CD4-positive, alpha-beta T cell (primary cell): Measurements from ENCODE around the gene PRKG1. TPM values are rescaled to one million over a fixed set of nuclear protein-coding genes. Genes with fewer than 3 reads are reported as not detected.
"Not testable (repeated sequence)": the region's sequence is repeated elsewhere in the genome, so short reads cannot be mapped to it uniquely, and the experiment has no call there.

ENCODE experiments used
- ATAC-seq: fragments of 200-7000 bp; cut with Tn5 transposase; one replicate; pipeline ENCODE4 v1.10.0; 2022; ENCODE audit warnings: mild to moderate bottlenecking; ENCODE audit not compliant: poor library complexity
- CTCF ChIA-PET: fragments of 350-600 bp; sonication (Branson Sonifier 250); formaldehyde crosslinking; loops from one replicate; lab custom pipeline; 2021; ENCODE audit warnings: antibody characterized with exemption, inconsistent platforms; lab: Charles Lee
- POLR2A ChIA-PET: fragments of 350-600 bp; sonication (Branson Sonifier 250); formaldehyde crosslinking; loops from one replicate; lab custom pipeline; 2021; ENCODE audit warnings: antibody characterized with exemption, inconsistent platforms; lab: Charles Lee
- DNase-seq, 14 experiments: peaks; one replicate each; pipeline ENCODE4 v3.0.0-alpha.2; 2013 to 2020; ENCODE audit warnings: mixed read lengths in 2 of 14
- H3K27ac ChIP-seq, 2 donors: one replicate each; pipeline versions ENCODE4 v1.5.1 to v1.7.0; 2013; ENCODE audit warnings: low read length in 2 of 2, low read depth in 1 of 2, mild to moderate bottlenecking in 1 of 2
- H3K27me3 ChIP-seq, 2 experiments: 1 replicate in 1 of 2; 2 replicates in 1 of 2; pipeline versions ENCODE4 v1.6.1 to v1.7.0; 2013; ENCODE audit warnings: low read length in 2 of 2, control low read depth in 1 of 2, mild to moderate bottlenecking in 1 of 2, moderate library complexity in 1 of 2; ENCODE audit not compliant: insufficient read depth in 2 of 2, control insufficient read depth in 1 of 2
- H3K36me3 ChIP-seq: one replicate; pipeline ENCODE4 v1.6.1; 2013; ENCODE audit warnings: low read length, control low read depth; ENCODE audit not compliant: insufficient read depth
- H3K4me1 ChIP-seq: one replicate; pipeline ENCODE4 v1.6.1; 2013; ENCODE audit warnings: low read length, control low read depth; ENCODE audit not compliant: insufficient read depth
- H3K4me3 ChIP-seq: one replicate; pipeline ENCODE4 v1.5.1; 2013; ENCODE audit warnings: mild to moderate bottlenecking, low read length, moderate library complexity
- H3K9me3 ChIP-seq, 2 experiments: 1 replicate in 1 of 2; 2 replicates in 1 of 2; pipeline versions ENCODE4 v1.6.1 to v1.7.0; 2013; ENCODE audit warnings: low read length in 2 of 2, mild to moderate bottlenecking in 2 of 2, control low read depth in 1 of 2, moderate library complexity in 1 of 2; ENCODE audit not compliant: control insufficient read depth in 1 of 2, insufficient read depth in 1 of 2
- H3K27ac Mint-ChIP-seq: one replicate; pipeline ENCODE4 v1.8.0; 2020; ENCODE audit warnings: mixed read lengths
- H3K27me3 Mint-ChIP-seq: one replicate; pipeline ENCODE4 v1.8.0; 2021; ENCODE audit warnings: mixed read lengths
- H3K36me3 Mint-ChIP-seq: one replicate; pipeline ENCODE4 v1.8.0; 2021; ENCODE audit warnings: low read depth, mixed read lengths
- H3K4me1 Mint-ChIP-seq: one replicate; pipeline ENCODE4 v1.8.0; 2021; ENCODE audit warnings: low read depth, mixed read lengths
- H3K4me3 Mint-ChIP-seq: one replicate; pipeline ENCODE4 v1.8.0; 2020; ENCODE audit warnings: mild to moderate bottlenecking, mixed read lengths
- H3K9me3 Mint-ChIP-seq: one replicate; pipeline ENCODE4 v1.8.0; 2020; ENCODE audit warnings: mixed read lengths
- intact Hi-C, 2 experiments: fragments of 100-400 bp; cut with DNase I in 1 of 2; cut with micrococcal nuclease in 1 of 2; formaldehyde crosslinking; loops; one replicate each; pipeline versions ENCODE4 v1.15.1 to v1.9.0; 2023 to 2025; cut with DNase I, micrococcal nuclease
- total RNA-seq, 174 experiments: library from RNA in 2 of 174; stranded (reverse) in 2 of 174; gene quantifications; one replicate each; pipeline ENCODE4 v1.2.3 and lab custom pipeline; 2021 to 2026
- TF ChIP-seq, protein P1 (sequence below): fragments of 200-600 bp; IDR thresholded peaks from one replicate; pipeline ENCODE4 v1.8.0; 2022; ENCODE audit warnings: antibody characterized with exemption, mild to moderate bottlenecking

The PRKG1 gene
- total RNA-seq, 2 experiments from 2014 or later: 0.31 TPM; not detected in 1

DNA sequence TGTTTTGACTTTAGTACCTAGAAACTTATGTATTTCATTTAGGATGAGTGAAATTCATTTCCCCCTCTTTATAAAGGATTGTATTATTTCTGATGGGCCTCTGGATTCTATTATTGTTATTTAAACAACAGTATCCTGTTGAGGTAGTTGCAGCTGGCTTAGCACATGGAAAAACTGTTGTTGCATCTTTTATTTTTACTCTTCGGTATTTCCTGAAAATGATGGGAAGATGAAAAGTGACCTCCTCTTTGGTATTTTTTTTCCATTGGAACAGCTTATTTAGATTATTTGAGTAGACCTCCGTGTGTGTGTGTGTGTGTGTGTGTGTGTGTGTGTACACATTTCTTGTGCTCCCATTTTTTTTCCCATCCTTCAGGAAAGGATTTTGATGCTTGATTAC, 129.8 kb downstream of the PRKG1 start:
- TF ChIP-seq, protein P1, sequence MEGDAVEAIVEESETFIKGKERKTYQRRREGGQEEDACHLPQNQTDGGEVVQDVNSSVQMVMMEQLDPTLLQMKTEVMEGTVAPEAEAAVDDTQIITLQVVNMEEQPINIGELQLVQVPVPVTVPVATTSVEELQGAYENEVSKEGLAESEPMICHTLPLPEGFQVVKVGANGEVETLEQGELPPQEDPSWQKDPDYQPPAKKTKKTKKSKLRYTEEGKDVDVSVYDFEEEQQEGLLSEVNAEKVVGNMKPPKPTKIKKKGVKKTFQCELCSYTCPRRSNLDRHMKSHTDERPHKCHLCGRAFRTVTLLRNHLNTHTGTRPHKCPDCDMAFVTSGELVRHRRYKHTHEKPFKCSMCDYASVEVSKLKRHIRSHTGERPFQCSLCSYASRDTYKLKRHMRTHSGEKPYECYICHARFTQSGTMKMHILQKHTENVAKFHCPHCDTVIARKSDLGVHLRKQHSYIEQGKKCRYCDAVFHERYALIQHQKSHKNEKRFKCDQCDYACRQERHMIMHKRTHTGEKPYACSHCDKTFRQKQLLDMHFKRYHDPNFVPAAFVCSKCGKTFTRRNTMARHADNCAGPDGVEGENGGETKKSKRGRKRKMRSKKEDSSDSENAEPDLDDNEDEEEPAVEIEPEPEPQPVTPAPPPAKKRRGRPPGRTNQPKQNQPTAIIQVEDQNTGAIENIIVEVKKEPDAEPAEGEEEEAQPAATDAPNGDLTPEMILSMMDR: no peak
- H3K36me3 Mint-ChIP-seq: no peaks in the 10 kb centered on the region
- H3K27ac Mint-ChIP-seq: no peak overlapping the region
- H3K27me3 Mint-ChIP-seq: no peaks in the 10 kb centered on the region
- DNase-seq (no peak), ATAC-seq (no peak)
- no peaks in the 10 kb centered on the region for H3K36me3 ChIP-seq
- H3K9me3 Mint-ChIP-seq: no peaks in the 10 kb centered on the region
- H3K9me3 ChIP-seq: no peaks in the 10 kb centered on the region
- no peaks in the 10 kb centered on the region for H3K4me1 ChIP-seq
- POLR2A ChIA-PET: no interaction called here
- no peak overlapping the region for H3K27ac ChIP-seq
- H3K27me3 ChIP-seq: no peaks in the 10 kb centered on the region
- intact Hi-C loops: no loop called here
- no peaks in the 10 kb centered on the region for H3K4me1 Mint-ChIP-seq
- no peak overlapping the region for H3K4me3 Mint-ChIP-seq
- CTCF ChIA-PET: interaction anchor here (0.8 kb wide), 1 partner anchor 20 kb away, joined by 3 read pairs; no protein-coding TSS in a partner anchor
- H3K4me3 ChIP-seq: no peak overlapping the region

- Histone ChIP-seq H3K9me3 (no peaks in the 10 kb centered on the region), H3K27me3 (no peaks in the 10 kb centered on the region), H3K4me1 (no peaks in the 10 kb centered on the region), H3K27ac (no peak overlapping the region), H3K4me3 (no peak overlapping the region), H3K36me3 (no peaks in the 10 kb centered on the region)
- TF ChIP-seq, protein P1: no peak
- DNase-seq: no peak
- no peaks in the 10 kb centered on the region for H3K9me3 Mint-ChIP-seq
- no peaks in the 10 kb centered on the region for H3K4me1 Mint-ChIP-seq
- no peak overlapping the region for H3K4me3 Mint-ChIP-seq
- intact Hi-C loops: no loop called here
- no peaks in the 10 kb centered on the region for H3K36me3 Mint-ChIP-seq
- ATAC-seq: no peak
- no peaks in the 10 kb centered on the region for H3K27me3 Mint-ChIP-seq
- ChIA-PET POLR2A (no interaction called here), CTCF (no interaction called here)
- no peak overlapping the region for H3K27ac Mint-ChIP-seq
These were observed 130.4 kb downstream of the PRKG1 start for GRCh38 chr10:51204701-51205100.

DNA sequence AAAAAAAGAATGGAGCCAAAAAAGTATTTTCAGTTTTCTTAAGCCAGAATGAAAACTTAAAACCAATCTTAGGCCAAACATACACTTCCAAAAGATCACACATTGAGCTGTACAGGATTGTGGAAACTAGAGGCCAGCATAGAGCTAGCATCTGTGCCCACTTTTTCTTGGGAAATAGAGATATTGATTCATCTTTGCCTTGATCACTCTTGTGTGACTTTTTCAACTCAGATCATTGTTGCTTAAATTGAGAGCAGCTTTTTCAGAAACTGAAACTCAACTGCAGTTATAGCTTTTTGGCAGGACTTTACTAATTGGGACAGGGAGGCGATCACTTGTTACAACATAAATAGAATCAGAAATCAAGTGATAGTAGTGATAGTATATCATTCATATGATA, 132.2 kb downstream of the PRKG1 start:
- CTCF ChIA-PET: no interaction called here
- no peaks in the 10 kb centered on the region for H3K27me3 ChIP-seq
- no peaks in the 10 kb centered on the region for H3K36me3 ChIP-seq
- Mint-ChIP-seq H3K27ac (no peak overlapping the region), H3K9me3 (no peaks in the 10 kb centered on the region), H3K27me3 (no peaks in the 10 kb centered on the region), H3K36me3 (no peaks in the 10 kb centered on the region), H3K4me1 (no peaks in the 10 kb centered on the region), H3K4me3 (no peak overlapping the region)
- TF ChIP-seq, protein P1: no peak
- POLR2A ChIA-PET: no interaction called here
- no peak for ATAC-seq
- no peak overlapping the region for H3K4me3 ChIP-seq
- H3K27ac ChIP-seq: no peak overlapping the region
- H3K4me1 ChIP-seq: no peaks in the 10 kb centered on the region
- intact Hi-C loops: no loop called here
- DNase-seq: no peak
- H3K9me3 ChIP-seq: no peaks in the 10 kb centered on the region

DNA sequence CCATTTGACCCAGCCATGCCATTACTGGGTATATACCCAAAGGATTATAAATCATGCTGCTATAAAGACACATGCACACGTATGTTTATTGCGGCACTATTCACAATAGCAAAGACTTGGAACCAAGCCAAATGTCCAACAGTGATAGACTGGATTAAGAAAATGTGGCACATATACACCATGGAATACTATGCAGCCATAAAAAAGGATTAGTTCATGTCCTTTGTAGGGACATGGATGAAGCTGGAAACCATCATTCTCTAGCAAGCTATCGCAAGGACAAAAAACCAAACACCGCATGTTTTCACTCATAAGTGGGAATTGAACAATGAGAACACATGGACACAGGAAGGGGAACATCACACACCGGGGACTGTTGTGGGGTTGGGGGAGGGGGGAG, 138.7 kb downstream of the PRKG1 start:
- POLR2A ChIA-PET, DNase-seq, H3K4me1 ChIP-seq, H3K4me3 ChIP-seq, H3K27me3 ChIP-seq, H3K27me3 Mint-ChIP-seq, H3K9me3 ChIP-seq, H3K36me3 ChIP-seq, intact Hi-C loops, H3K4me1 Mint-ChIP-seq, H3K27ac ChIP-seq, H3K9me3 Mint-ChIP-seq, CTCF ChIA-PET, H3K36me3 Mint-ChIP-seq, H3K27ac Mint-ChIP-seq, ATAC-seq, H3K4me3 Mint-ChIP-seq: not testable (repeated sequence)
